KMS-11 (cell line): Measurements from ENCODE around the gene PHLDB1.
"Not testable (repeated sequence)": the region's sequence is repeated elsewhere in the genome, so short reads cannot be mapped to it uniquely, and the experiment has no call there.

ENCODE experiments used
- H2AFZ ChIP-seq: fragments of 200-600 bp; sonication (generic); 2 replicates; pipeline ENCODE4 v1.6.1; 2016; ENCODE audit warnings: antibody characterized with exemption, mixed run types, low read depth
- H3K27ac ChIP-seq: fragments of 200-600 bp; sonication (generic); 2 replicates; pipeline ENCODE4 v1.6.1; 2016; ENCODE audit warnings: mild to moderate bottlenecking, mixed run types
- H3K27me3 ChIP-seq: fragments of 200-600 bp; sonication (generic); 2 replicates; pipeline ENCODE4 v1.6.1; 2017; ENCODE audit warnings: mild to moderate bottlenecking, low read depth, mixed run types, moderate library complexity; ENCODE audit not compliant: insufficient read depth
- H3K36me3 ChIP-seq: fragments of 200-600 bp; sonication (generic); 2 replicates; pipeline ENCODE4 v1.6.1; 2017; ENCODE audit warnings: mild to moderate bottlenecking, mixed run types; ENCODE audit not compliant: insufficient read depth
- H3K4me1 ChIP-seq: fragments of 200-600 bp; sonication (generic); 2 replicates; pipeline ENCODE4 v1.6.1; 2016; ENCODE audit warnings: mild to moderate bottlenecking, low read depth, mixed run types; ENCODE audit not compliant: poor library complexity, severe bottlenecking
- H3K4me2 ChIP-seq: fragments of 200-600 bp; sonication (generic); 2 replicates; pipeline ENCODE4 v1.7.0; 2016; ENCODE audit warnings: mild to moderate bottlenecking, mixed run types
- H3K4me3 ChIP-seq: fragments of 200-600 bp; sonication (generic); IDR thresholded peaks from 2 replicates; pipeline ENCODE4 v1.6.1; 2017; ENCODE audit warnings: low read depth, low read length, mixed read lengths; ENCODE audit not compliant: insufficient read depth
- H3K79me2 ChIP-seq: fragments of 200-600 bp; sonication (generic); 2 replicates; pipeline ENCODE4 v1.6.1; 2016; ENCODE audit warnings: low read depth, mixed run types; ENCODE audit not compliant: insufficient read depth
- H3K9ac ChIP-seq: fragments of 200-600 bp; sonication (generic); 2 replicates; pipeline ENCODE4 v1.6.1; 2016; ENCODE audit warnings: mild to moderate bottlenecking, mixed run types
- H4K20me1 ChIP-seq: fragments of 200-600 bp; sonication (generic); 2 replicates; pipeline ENCODE4 v1.6.1; 2016; ENCODE audit warnings: mild to moderate bottlenecking, mixed run types; ENCODE audit not compliant: insufficient read depth
- TF ChIP-seq, protein P1 (sequence below): fragments of 200-600 bp; sonication (generic); conservative IDR thresholded peaks from 2 replicates; pipeline ENCODE4 v1.6.1; 2017; ENCODE audit warnings: low read depth, mild to moderate bottlenecking, antibody characterized with exemption, low read length, moderate library complexity, mixed read lengths

PHLDB1 gene

DNA sequence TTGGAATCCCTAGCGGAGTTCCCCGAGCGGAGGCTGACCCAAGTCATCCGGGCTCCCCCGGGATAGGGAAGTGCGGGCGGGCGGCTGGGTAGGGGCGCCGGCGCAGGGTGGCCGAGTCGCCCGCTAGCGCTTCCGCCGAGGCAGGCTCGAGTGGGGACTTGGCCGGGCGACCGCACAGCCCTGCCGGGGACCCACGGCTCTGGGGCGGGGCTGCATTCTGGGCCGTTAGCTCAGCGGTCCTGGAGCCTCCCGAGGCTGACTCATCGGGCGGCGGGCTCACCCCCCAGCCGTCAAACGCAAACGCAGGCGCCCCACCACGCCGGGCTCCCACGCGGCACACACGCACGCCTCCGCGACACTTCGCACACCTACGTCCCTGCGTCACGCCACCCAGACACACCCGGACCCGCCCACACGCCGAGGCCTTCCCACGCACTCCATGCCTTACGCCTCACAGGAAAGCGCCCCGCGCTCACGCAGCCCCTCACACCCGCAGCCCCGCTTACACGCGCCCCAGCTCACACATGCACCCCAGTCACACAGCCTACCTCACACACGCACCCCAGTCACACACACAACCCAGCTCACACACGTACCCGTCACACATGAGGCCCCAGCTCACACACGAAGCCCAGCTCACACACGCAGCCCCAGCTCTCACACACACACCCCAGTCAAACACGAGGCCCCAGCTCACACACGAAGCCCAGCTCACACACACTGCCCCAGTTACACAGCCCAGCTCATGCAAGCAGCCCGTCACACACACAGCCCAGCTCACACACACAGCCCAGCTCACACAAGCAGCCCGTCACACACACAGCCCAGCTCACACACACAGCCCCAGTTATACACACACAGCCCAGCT is 1.2 kb downstream of the PHLDB1 start:
- TF ChIP-seq, protein P1, sequence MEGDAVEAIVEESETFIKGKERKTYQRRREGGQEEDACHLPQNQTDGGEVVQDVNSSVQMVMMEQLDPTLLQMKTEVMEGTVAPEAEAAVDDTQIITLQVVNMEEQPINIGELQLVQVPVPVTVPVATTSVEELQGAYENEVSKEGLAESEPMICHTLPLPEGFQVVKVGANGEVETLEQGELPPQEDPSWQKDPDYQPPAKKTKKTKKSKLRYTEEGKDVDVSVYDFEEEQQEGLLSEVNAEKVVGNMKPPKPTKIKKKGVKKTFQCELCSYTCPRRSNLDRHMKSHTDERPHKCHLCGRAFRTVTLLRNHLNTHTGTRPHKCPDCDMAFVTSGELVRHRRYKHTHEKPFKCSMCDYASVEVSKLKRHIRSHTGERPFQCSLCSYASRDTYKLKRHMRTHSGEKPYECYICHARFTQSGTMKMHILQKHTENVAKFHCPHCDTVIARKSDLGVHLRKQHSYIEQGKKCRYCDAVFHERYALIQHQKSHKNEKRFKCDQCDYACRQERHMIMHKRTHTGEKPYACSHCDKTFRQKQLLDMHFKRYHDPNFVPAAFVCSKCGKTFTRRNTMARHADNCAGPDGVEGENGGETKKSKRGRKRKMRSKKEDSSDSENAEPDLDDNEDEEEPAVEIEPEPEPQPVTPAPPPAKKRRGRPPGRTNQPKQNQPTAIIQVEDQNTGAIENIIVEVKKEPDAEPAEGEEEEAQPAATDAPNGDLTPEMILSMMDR = no peak
- H4K20me1 ChIP-seq = no peaks in the 10 kb centered on the region
- peak overlapping the region; percentile 81 for H2AFZ ChIP-seq
- H3K27ac ChIP-seq = no peak overlapping the region
- H3K4me3 ChIP-seq = no peak overlapping the region
- no peaks in the 10 kb centered on the region for H3K4me1 ChIP-seq
- H3K79me2 ChIP-seq = no peaks in the 10 kb centered on the region
- H3K9ac ChIP-seq = no peak overlapping the region
- peak overlapping the region; percentile 71 for H3K4me2 ChIP-seq
- peaks cover 4% of the 10 kb centered on the region; the same call in 1 of the 2 replicates for H3K27me3 ChIP-seq
- no peaks in the 10 kb centered on the region for H3K36me3 ChIP-seq

DNA sequence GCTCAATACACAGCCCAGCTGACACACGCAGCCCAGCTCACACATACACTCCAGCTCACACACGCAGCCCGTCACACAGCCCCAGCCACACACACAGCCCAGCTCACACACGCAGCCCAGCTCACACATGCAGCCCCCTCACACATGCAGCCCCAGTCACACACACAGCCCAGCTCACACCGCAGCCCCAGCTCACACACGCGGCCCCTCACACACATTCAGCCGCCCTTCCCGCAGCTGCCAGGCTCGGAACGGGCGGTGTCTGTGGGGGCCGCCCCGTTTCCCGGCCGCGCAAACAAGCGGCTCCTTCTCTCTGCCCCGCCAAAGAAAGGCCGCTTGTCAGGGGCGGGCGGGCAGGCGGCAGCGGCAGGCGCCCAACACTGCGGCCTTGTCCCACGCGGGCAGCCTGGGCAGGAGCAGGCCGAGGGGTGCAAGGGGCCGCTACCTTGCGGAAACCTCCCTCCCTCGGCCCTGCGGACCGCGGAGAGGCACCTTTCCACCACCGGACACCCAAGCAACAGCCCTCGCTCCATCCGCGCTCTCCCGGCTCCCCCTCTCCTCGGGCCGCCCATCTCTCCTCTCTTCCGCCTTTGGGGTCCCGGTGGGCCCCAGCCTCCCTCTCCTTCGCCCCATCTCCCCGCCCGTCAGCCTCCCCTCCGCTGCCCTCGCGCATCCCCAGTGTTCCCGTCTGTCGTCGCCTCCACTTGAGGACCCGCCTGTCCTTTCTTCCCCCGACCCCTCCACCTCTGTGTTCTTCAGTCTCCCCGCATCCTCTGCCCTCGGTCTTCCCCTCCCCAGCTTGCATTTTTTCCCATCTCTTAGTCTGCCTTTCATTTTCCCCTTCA is 2.2 kb downstream of the PHLDB1 start:
- H3K4me1 ChIP-seq = no peaks in the 10 kb centered on the region
- no peaks in the 10 kb centered on the region for H3K79me2 ChIP-seq
- H3K27ac ChIP-seq = no peak overlapping the region
- peaks cover 4% of the 10 kb centered on the region; the same call in 1 of the 2 replicates for H3K27me3 ChIP-seq
- no peaks in the 10 kb centered on the region for H3K36me3 ChIP-seq
- H2AFZ ChIP-seq = no peak overlapping the region
- no peak overlapping the region for H3K9ac ChIP-seq
- no peak overlapping the region for H3K4me3 ChIP-seq
- TF ChIP-seq, protein P1 = no peak
- H4K20me1 ChIP-seq = no peaks in the 10 kb centered on the region
- no peak overlapping the region for H3K4me2 ChIP-seq

DNA sequence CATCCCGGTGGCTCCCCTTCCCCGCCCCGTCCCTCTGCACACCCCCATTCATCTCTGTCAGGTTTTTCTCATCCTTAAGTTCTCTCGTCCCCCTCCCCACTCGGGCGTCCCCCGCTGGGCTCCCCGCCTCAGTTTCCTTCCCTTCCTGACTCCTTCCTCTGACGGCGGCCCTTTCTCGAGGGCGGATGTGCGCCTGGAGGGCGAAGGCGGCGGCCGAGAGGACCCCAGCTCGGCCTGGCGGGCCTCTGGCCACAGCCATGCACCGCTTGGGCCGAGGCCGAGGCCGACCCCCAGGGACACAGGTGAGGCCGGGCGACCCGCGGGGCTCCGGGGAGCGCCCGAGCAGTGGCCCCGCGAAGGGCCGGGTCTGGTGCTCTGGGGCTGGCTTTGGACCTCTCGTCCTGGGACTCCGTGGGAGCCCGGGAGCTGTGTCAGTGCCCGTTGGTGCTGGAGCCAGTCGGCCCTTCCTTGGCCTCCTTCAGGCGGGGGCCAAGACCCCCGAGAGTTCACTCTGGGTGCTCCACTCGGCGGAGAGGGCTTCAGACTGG is 2.9 kb downstream of the PHLDB1 start:
- H3K4me1 ChIP-seq = no peaks in the 10 kb centered on the region
- no peak overlapping the region for H3K27ac ChIP-seq
- peaks cover 4% of the 10 kb centered on the region; the same call in 1 of the 2 replicates for H3K27me3 ChIP-seq
- H3K4me3 ChIP-seq = no peak overlapping the region
- TF ChIP-seq, protein P1 = no peak
- H3K36me3 ChIP-seq = no peaks in the 10 kb centered on the region
- H3K4me2 ChIP-seq = no peak overlapping the region
- H2AFZ ChIP-seq = peak overlapping the region; percentile 30; the same call in 1 of the 2 replicates
- no peaks in the 10 kb centered on the region for H3K79me2 ChIP-seq
- no peaks in the 10 kb centered on the region for H4K20me1 ChIP-seq
- H3K9ac ChIP-seq = no peak overlapping the region

DNA sequence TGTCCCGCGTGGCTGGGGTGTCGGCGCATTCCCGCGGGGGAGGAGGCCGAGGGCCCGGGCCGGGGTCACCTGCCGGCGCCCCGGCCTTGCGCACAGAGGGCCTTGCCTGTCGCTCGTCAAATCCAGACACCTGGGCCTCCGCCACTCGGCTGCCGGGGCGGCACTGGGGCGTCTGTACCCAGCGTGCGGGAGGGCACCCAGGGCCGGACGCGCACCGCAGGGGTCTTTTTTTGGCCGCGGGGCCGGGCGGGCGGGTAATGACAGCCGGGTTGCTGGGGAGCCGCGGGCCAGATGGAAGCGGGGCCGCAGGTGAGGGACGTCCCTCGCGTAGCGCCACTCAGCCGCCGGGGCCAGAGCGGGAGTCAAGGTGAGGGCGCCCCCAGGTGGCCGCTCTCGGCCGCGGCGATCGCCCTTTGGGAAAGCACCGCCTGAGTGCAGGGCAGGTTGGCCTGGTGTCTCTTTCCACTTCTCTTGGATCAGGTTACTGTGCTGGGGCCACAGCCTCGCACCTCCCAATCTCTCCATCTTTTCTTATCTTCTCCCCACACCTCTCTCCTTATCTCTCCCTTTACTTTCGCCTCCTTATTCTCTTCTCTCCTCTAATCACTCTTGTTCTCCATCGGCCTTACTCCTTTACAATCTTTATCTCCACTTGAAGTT is 3.5 kb downstream of the PHLDB1 start:
- TF ChIP-seq, protein P1 = peak; percentile 47
- H3K27ac ChIP-seq = no peak overlapping the region
- no peak overlapping the region for H3K9ac ChIP-seq
- H2AFZ ChIP-seq = peak overlapping the region; percentile 30; the same call in 1 of the 2 replicates
- H3K79me2 ChIP-seq = no peaks in the 10 kb centered on the region
- no peak overlapping the region for H3K4me3 ChIP-seq
- peak overlapping the region; percentile 13; the same call in 1 of the 2 replicates for H3K4me2 ChIP-seq
- H3K36me3 ChIP-seq = no peaks in the 10 kb centered on the region
- H3K27me3 ChIP-seq = peaks cover 4% of the 10 kb centered on the region; the same call in 1 of the 2 replicates
- no peaks in the 10 kb centered on the region for H4K20me1 ChIP-seq
- no peaks in the 10 kb centered on the region for H3K4me1 ChIP-seq

DNA sequence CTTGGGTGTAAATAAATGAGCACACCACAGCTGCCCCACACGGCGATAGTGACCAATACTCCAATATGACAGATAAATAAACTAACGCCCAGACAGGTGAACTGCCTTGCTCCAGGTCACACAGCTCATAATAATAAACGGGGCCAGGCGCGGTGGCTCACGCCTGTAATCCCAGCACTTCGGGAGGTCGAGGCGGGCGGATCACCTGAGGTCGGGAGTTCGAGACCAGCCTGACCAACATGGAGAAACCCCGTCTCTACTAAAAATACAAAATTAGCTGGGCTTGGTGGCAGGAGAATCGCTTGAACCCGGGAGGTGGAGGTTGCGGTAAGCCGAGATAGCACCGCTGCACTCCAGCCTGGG is 4.0 kb downstream of the PHLDB1 start:
- not testable (repeated sequence) for H3K79me2 ChIP-seq, H3K27ac ChIP-seq, H3K9ac ChIP-seq, H2AFZ ChIP-seq, H3K27me3 ChIP-seq, H3K36me3 ChIP-seq, H3K4me3 ChIP-seq, H4K20me1 ChIP-seq, H3K4me1 ChIP-seq
- peak overlapping the region; percentile 13; the same call in 1 of the 2 replicates for H3K4me2 ChIP-seq
